Measurements from ENCODE around the gene POLR1E.
A peak's percentile ranks its signal among the peaks of the same experiment; 100 is the strongest.
"Not testable (repeated sequence)": the region's sequence is repeated elsewhere in the genome, so short reads cannot be mapped to it uniquely, and the experiment has no call there.

POLR1E gene

DNA sequence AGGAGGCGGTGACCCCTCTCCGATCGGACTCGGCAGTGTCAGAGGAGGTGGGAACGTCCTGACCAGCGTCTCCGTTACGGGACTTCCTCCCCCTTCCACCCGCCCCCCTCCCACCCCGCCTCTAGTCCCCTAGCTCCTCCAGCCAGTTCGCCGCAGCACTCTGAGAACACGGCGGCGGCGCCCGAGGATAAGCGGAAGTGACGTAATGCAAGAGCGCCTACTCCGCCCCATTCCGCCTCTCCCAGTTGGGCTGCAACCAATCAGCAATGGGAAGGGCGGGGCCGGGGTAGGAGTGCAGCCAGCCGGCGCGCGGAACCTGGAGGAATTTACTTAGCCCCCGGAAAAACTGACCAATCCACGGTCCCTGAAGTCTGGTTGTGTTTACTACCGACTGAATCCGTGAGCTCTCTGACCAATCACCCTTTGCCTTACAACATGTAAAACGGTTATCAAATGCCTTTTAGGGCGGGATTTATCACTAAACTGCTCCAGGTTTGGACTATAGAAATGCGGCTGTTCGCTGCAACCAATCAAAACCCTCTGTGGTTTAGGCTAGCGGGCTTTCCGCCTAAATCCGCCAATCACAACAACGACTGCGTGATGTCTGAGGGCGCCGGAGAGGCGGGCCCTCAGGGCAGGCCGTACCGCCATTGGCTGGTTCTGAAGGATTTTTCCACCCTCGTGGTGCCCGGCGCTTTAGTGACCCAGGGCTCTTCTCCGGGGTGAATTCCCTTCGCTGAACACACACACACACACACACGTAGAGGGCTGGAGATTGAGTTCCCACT, 20.3 kb upstream of the POLR1E start, which contains the start of gene ZBTB5:
TSS of gene ZBTB5 (minus strand) at position 202 of the 788 bp plus-strand sequence. CDS start 22,899 bp downstream, outside the sequence.
- peak; percentile 98 for DNase-seq

GRCh38 chr9:37466037-37466709, 19.6 kb upstream of the POLR1E start:
- peak; percentile 2 for DNase-seq

DNA sequence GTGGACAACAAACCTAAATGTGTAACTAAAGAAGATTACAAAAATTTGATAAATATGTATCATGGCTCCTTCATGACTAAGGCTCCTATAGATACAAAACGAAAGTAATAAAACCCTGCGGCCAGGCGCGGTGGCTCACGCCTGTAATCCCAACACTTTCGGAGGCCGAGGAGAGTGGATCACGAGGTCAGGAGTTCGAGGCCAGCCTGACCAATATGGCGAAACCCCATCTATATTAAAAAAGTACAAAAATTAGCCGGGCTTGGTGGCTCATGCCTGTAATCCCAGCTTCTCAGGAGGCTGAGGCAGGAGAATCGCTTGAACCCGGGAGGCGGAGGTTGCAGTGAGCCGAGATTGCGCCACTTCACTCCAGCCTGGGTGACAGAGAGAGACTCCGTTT, 18.2 kb upstream of the POLR1E start:
- not testable (repeated sequence) for DNase-seq

DNA sequence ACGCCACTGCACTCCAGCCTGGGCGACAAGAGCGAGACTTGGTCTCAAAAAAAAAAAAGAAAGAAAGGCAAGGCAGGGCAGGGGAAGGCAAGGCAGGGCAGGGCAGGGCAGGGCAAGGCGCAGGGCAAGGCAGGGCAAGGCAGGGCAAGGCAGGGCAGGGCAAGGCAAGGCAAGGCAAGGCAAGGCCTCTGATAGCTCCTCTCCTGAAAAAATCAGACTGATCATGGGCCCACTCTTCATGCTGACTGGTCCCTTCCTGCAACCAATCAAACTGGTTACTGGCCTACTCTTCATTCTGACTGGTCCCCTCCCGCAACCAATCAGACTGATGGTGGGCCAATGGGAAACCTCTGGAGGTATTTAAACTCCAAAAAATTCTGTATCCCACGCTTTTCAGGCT, 17.1 kb upstream of the POLR1E start:
- no peak for DNase-seq

DNA sequence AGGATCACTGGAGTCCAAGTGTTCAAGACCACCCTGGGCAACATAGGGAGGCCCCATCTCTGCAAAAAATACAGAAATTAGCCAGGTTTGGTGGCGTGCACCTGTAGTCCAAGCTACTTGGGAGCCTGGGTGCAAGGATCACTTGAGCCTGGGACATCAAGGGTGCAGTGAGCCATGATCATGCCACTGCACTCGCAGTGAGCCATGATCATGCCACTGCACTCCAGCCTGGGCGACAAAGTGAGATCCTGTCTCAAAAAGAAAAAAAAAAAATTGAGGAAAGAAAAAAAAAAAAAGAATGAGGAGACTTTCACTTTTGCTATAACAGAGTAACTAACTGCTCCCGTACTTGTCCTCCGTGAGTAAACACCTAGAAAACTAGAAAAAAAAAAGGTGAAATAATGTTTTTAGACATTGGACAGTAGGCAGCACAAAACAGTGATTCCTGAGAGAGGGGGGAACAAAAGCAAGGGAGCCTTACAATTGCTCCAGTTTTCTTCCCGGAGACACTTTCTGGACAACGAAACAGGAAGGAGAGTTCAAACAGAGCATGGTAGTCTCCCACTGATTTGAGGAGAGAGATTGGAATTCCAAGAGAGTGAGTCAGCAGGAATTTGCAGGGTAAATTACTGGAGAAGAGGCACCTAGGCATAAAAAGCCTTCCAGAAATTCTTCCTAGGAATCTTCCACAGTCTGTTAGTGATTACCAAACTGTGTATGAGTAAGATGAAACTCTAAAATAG, 13.6 kb upstream of the POLR1E start:
- no peak for DNase-seq

DNA sequence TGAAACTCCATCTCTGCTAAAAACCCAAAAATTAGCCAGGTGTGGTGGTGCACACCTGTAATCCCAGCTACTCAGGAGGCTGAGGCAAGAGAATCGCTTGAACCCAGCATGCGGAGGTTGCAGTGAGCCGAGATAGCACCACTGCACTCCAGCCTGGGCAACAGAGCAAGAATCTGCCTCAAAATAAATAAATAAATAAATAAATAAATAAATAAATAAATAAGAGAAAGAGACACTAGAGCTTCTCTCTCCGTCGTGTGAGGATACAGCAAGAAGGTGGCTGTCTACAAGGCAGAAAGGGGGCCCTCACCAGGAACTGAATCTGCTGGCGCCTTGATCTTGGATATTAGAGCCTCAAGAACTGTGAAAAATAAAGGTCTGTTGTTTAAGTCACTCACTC, 11.8 kb upstream of the POLR1E start:
- not testable (repeated sequence) for DNase-seq

GRCh38 chr9:37474438-37474837, 11.3 kb upstream of the POLR1E start:
- no peak for DNase-seq

GRCh38 chr9:37476930-37477329, 8.8 kb upstream of the POLR1E start:
- no peak for DNase-seq

- DNase-seq = not testable (repeated sequence)
Measured at GRCh38 chr9:37477443-37477842, 8.3 kb upstream of the POLR1E start.

- not testable (repeated sequence) for DNase-seq
Measured at GRCh38 chr9:37477987-37478619, 7.6 kb upstream of the POLR1E start.

DNA sequence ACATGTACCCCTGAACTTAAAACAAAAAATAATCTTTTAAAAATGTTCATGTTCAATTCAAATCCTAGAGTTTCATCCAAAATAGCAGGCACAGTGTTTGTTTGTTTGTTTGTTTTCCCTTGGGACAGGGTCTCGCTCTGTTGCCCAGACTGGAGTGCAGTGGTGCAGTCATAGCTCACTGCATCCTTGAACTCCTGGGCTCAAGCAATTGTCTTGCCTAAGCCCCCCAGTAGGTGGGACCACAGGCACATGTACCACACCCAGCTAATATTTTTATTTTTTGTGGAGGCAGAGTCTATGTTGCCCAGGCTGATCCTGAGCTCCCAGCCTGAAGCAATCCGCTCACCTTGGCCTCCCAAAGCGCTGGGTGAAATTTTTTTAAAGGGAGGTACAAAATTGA, 5.0 kb upstream of the POLR1E start:
- DNase-seq = no peak

DNA sequence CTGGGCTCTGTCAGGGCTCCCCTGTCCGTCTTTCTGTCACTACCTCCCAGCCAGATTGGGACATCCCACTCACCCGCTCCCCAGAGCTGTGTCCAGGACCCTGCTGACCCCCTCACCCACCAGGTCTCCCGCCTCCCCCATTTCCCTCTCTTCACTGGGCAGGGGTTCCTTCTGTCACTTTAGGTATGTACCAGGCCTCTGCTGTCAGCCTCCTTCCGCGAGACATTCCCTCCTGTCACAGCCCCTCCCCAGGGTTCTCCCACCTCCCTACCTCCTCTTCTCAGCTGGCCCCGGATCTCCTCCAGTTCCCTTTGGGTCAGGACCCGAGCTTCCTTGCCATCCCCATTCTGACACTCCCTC, 488 bp downstream of the POLR1E start:
- no peak for DNase-seq

DNA sequence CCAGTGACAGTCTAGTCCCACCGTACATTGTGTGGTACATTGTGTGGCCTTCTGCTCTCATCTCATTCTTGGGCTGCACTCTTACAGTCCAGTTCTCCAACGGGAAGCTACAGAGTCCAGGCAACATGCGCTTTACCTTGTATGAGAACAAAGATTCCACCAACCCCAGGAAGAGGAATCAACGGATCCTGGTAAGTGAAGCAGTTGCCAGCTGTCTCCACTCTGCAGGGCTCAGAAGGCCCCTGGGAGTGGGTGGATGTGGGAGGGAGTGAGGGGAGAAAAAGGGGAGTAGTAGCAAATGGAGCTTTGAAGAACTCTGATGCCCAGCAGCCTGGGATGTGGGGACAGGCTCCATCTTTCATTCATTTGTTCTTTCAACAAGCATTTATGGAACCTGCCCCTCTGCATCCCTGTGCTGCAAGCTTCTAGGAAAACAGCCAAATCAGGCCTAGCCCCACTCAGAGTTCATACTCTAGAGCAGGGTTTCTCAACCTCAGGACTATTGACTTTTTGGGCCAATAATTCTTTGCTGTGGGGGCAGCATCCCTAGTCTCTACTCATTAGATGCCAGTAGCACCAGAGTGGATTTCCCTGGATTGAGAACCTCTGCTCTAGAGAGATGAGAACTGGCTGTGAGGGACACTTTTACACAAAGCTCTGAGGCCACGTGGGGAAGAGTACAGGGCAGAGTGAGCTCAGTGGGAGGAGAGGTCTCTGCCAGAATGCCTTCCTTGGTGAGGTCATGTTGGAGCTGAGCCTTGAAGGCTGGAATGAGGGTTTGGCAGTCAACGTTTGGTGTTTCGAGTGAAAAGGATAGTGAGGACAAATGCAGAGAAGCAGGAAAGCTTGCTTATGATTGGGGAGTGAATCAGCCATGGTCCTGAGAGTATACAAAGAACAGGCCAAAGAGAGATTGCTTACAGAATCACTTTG, 1.1 kb downstream of the POLR1E start:
- no peak for DNase-seq

DNA sequence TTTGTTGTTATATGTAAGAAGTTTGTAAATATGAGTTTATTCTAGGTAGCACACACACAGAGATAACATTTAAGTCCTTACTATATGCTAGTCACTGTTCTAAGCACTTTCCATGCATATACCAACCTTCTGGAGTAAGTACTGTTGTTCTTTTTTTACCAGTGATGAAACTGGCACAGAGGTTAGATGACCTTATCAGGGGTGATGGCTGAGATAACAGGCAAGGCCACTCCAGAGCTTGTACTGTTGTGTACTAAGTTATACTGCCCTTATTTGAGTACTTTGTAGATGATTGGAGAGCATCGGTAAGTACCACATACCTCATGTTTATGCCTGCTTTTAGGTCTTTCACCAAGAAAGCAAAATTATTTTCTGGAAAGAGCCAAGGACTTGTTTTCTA, 6.2 kb downstream of the POLR1E start:
- no peak for DNase-seq

DNA sequence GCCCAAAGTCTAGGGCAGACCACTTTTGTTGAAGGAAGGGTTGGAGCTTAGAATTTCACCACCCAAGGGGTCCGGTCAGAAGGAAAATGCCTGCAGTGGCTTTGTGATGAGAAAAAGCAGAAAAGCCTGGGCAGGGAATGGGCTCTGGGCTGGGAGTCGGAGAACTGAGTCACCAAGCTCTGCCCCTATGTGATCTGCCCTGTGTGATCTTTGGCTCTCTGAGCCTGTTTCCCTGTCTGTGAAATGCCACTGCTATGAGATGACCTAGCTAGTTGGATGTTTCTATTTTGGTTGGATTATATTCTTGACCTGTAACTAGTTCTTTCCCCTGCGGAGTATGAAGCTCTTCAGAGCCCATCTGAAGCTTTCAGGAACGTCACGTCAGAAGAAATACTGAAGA, 9.8 kb downstream of the POLR1E start:
- DNase-seq = no peak

- DNase-seq = no peak
Measured at GRCh38 chr9:37496020-37496419, 10.3 kb downstream of the POLR1E start.

GRCh38 chr9:37497320-37497719, 11.6 kb downstream of the POLR1E start:
- DNase-seq = no peak

GRCh38 chr9:37498457-37498856, 12.7 kb downstream of the POLR1E start:
- DNase-seq = no peak

GRCh38 chr9:37499297-37499696, 13.5 kb downstream of the POLR1E start:
- no peak for DNase-seq

GRCh38 chr9:37501957-37502596, 16.3 kb downstream of the POLR1E start:
- DNase-seq = no peak

DNA sequence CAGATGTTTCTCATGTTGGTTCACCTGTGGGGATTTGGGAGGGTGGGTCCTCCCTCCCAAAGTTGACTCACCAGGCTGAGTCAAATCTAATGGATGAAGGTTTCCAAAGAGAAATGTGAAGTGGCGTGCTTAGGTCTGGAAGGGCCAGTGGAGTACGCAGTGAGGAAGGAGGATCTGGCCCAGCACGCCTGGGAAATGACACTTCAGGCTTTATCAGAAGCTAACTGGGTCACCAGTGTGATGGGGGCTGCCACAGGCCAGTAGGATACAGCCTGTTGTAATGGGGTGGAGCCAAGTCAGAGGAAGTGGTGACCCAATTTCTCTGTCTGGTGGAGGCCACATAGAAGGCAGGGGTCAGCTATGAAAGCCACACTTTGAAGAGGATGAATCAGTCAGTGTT, 18.0 kb downstream of the POLR1E start:
- DNase-seq = no peak

GRCh38 chr9:37504605-37505004, 18.9 kb downstream of the POLR1E start:
- DNase-seq = no peak

All from NCI-H2171 treated with DMSO at 0.1 percent for 48 hours (cell line).